Cardiac ventricle fibroblast (primary cell): ENCODE data around the gene ILDR1. TPM values are rescaled to one million over a fixed set of nuclear protein-coding genes. Genes with fewer than 3 reads are reported as not detected.

Experiments used
- total RNA-seq: library from RNA; depleted of rRNA; stranded (reverse); fragments of >200 nt; gene quantifications from 2 replicates; pipeline ENCODE4 v1.2.3, GENCODE V29; 2015

ILDR1 gene
- total RNA-seq: not detected in 2 replicates

GRCh38 chr3:122021811-122022401 lies at the start of gene ILDR1:
TSS of gene ILDR1 (minus strand) at chr3:122022247. CDS start at chr3:122022077, 170 bp downstream.

GRCh38 chr3:122055215-122055614 lies 33.2 kb upstream of the ILDR1 start, which contains the start of gene CD86:
TSS of gene CD86 (plus strand) at chr3:122055362. CDS start at chr3:122055490, 128 bp downstream.

Other genes with a start within 250 kb of the ILDR1 start
- 3.2 and 6.9 TPM in 2 replicates for gene IQCB1, start 187.2 kb downstream of the ILDR1 start, total RNA-seq
- gene EAF2, start 187.0 kb downstream of the ILDR1 start, total RNA-seq: 2.0 and 3.6 TPM in 2 replicates
- gene SLC15A2, start 127.8 kb downstream of the ILDR1 start, total RNA-seq: 0.06 and 0.54 TPM in 2 replicates
- not detected in 2 replicates for gene CD86, start 33.1 kb upstream of the ILDR1 start, total RNA-seq
- not detected in 2 replicates for gene CASR, start 161.4 kb upstream of the ILDR1 start, total RNA-seq